Esophagus muscularis mucosa (tissue), 4 donors: ENCODE results near the gene EIF4G3. TPM values are rescaled to one million over a fixed set of nuclear protein-coding genes. Genes with fewer than 3 reads are reported as not detected.

Experiments used
- DNase-seq: peaks from one replicate; pipeline ENCODE4 v3.0.0-alpha.2; 2017; ENCODE audit errors: extremely low spot score
- H3K27ac ChIP-seq, 4 donors: fragments of 200-600 bp; sonication (generic); replicated peaks in 1 of 4; 1 replicate in 3 of 4; 2 replicates in 1 of 4; pipeline ENCODE4 v1.5.1; 2016 to 2019; ENCODE audit warnings: mild to moderate bottlenecking in 1 of 4
- H3K27me3 ChIP-seq, 4 donors: fragments of 200-600 bp; sonication (generic); one replicate each; pipeline versions ENCODE4 v1.5.1 to v1.6.0; 2016 to 2019
- H3K36me3 ChIP-seq, 4 donors: fragments of 200-600 bp; sonication (generic); one replicate each; pipeline ENCODE4 v1.5.1; 2016 to 2019
- H3K4me1 ChIP-seq, 4 donors: fragments of 200-600 bp; sonication (generic); one replicate each; pipeline ENCODE4 v1.5.1; 2016 to 2019
- H3K4me3 ChIP-seq, 4 donors: fragments of 200-600 bp; sonication (generic); 1 replicate in 2 of 4; 2 replicates in 2 of 4; pipeline ENCODE4 v1.5.1; 2016 to 2019; ENCODE audit warnings: mild to moderate bottlenecking in 4 of 4, moderate library complexity in 1 of 4
- H3K9me3 ChIP-seq, 4 donors: fragments of 200-600 bp; sonication (generic); 1 replicate in 3 of 4; 2 replicates in 1 of 4; pipeline ENCODE4 v1.5.1; 2016 to 2019
- CTCF ChIP-seq, 3 experiments: fragments of 200-600 bp in 2 of 3; fragments of 450-650 bp in 1 of 3; sonication (generic) in 2 of 3; IDR thresholded peaks; one replicate each; pipeline ENCODE4 v1.5.1; 2017 to 2019; ENCODE audit warnings: antibody characterized with exemption in 3 of 3, mild to moderate bottlenecking in 2 of 3, moderate library complexity in 1 of 3
- EP300 ChIP-seq: sonication (generic); formaldehyde crosslinking; IDR thresholded peaks from one replicate; pipeline ENCODE4 v1.6.1; 2017; ENCODE audit warnings: antibody characterized with exemption
- POLR2A ChIP-seq: fragments of 450-650 bp; IDR thresholded peaks from one replicate; pipeline ENCODE4 v1.6.1; 2017; ENCODE audit warnings: antibody characterized with exemption, moderate library complexity, mild to moderate bottlenecking, low read depth
- POLR2AphosphoS5 ChIP-seq, 2 donors: sonication (generic); formaldehyde crosslinking; IDR thresholded peaks; one replicate each; pipeline ENCODE4 v1.6.1; 2017; ENCODE audit warnings: antibody characterized with exemption in 2 of 2
- WGBS: methylation state at CpG from one replicate; pipeline ENCODE4 v1.1.5; 2018; 5-methylcytosine and 5-hydroxymethylcytosine counted together
- intact Hi-C: fragments of 100-400 bp; cut with DNase I; formaldehyde crosslinking; loops from one replicate; pipeline ENCODE4 v1.15.1; 2023
- total RNA-seq, 4 donors: library from RNA; depleted of rRNA; stranded (reverse); fragments of >200 nt; gene quantifications; one replicate each; pipeline versions ENCODE4 v1.1.0 to v1.2.1, GENCODE V29; 2016

The EIF4G3 gene
- total RNA-seq = 10 to 100 TPM; 43.7 to 64.0 (median 62.2) TPM

GRCh38 chr1:21176586-21177555 lies at the start of gene EIF4G3:
TSS of gene EIF4G3 (minus strand) at chr1:21176897. CDS start at chr1:21002742, 174,155 bp downstream.
- Histone ChIP-seq H3K27me3 (no peaks in the 10 kb centered on the region), H3K27ac (peak within 1 kb of the TSS; percentile 88 to 94 (median 94)), H3K4me3 (peak within 1 kb of the TSS; percentile 66 to 96 (median 76)), H3K4me1 (peaks cover 9 to 41% (median 28%) of the 10 kb centered on the region in 4 donors), H3K36me3 (no peaks in the 10 kb centered on the region), H3K9me3 (no peaks in the 10 kb centered on the region)
- TF ChIP-seq EP300 (no peak), POLR2AphosphoS5 (IDR thresholded peaks at IDR 0.05) (peak; percentile 75 to 94), POLR2A (peak; percentile 54)
- intact Hi-C loops = loop anchor here (10.0 kb wide), 1 partner anchor 152 kb away; no protein-coding TSS in a partner anchor
- peak; percentile 99 for DNase-seq
- WGBS = 6% methylated on average over 35 of the region's 90 CpGs

GRCh38 chr1:21225065-21225464 lies 48.4 kb upstream of the EIF4G3 start:
- no peaks in the 10 kb centered on the region for H3K9me3 ChIP-seq
- no peak for DNase-seq
- intact Hi-C loops = no loop called here
- H3K4me1 ChIP-seq = peaks cover 0 to 19% (median 11%) of the 10 kb centered on the region in 4 donors
- peaks cover 65 to 99% (median 91%) of the 10 kb centered on the region in 4 donors for H3K36me3 ChIP-seq
- H3K27me3 ChIP-seq = no peaks in the 10 kb centered on the region
- H3K4me3 ChIP-seq = no peak overlapping the region
- no peak overlapping the region for H3K27ac ChIP-seq
- 96% methylated on average over 32 of the region's 33 CpGs for whole genome bisulfite sequencing
- TF ChIP-seq CTCF (IDR thresholded peaks at IDR 0.05) (no peak), POLR2AphosphoS5 (IDR thresholded peaks at IDR 0.05) (no peak), POLR2A (no peak), EP300 (no peak)

GRCh38 chr1:21220815-21221214 lies 44.1 kb upstream of the EIF4G3 start:
- WGBS = 90% methylated on average over 6 of the region's 7 CpGs
- no peaks in the 10 kb centered on the region for H3K27me3 ChIP-seq
- no peak overlapping the region for H3K4me3 ChIP-seq
- H3K4me1 ChIP-seq = peaks cover 0 to 19% (median 11%) of the 10 kb centered on the region in 4 donors
- TF ChIP-seq CTCF (IDR thresholded peaks at IDR 0.05) = no peak
- TF ChIP-seq POLR2A = no peak
- no peak for DNase-seq
- no peaks in the 10 kb centered on the region for H3K9me3 ChIP-seq
- no peak overlapping the region for H3K27ac ChIP-seq
- intact Hi-C loops = no loop called here
- peaks cover 51 to 86% (median 85%) of the 10 kb centered on the region in 4 donors for H3K36me3 ChIP-seq

GRCh38 chr1:21219674-21220073 lies 43.0 kb upstream of the EIF4G3 start:
- peaks cover 0 to 19% (median 11%) of the 10 kb centered on the region in 4 donors for H3K4me1 ChIP-seq
- H3K27ac ChIP-seq = no peak overlapping the region
- intact Hi-C loops = no loop called here
- H3K4me3 ChIP-seq = no peak overlapping the region
- no peaks in the 10 kb centered on the region for H3K27me3 ChIP-seq
- no peaks in the 10 kb centered on the region for H3K9me3 ChIP-seq
- DNase-seq = no peak
- no peak for TF ChIP-seq POLR2A
- no peak for TF ChIP-seq CTCF (IDR thresholded peaks at IDR 0.05)
- no peak for TF ChIP-seq POLR2AphosphoS5 (IDR thresholded peaks at IDR 0.05)
- no peak for TF ChIP-seq EP300
- H3K36me3 ChIP-seq = peaks cover 43 to 74% (median 73%) of the 10 kb centered on the region in 4 donors
- 95% methylated on average over 20 of the region's 21 CpGs for WGBS
